ENCODE data around the gene SCYL1. TPM values are rescaled to one million over a fixed set of nuclear protein-coding genes. Genes with fewer than 3 reads are reported as not detected.

Gene SCYL1
- total RNA-seq, 1 experiment from 2014 or later, result 177 TPM

DNA sequence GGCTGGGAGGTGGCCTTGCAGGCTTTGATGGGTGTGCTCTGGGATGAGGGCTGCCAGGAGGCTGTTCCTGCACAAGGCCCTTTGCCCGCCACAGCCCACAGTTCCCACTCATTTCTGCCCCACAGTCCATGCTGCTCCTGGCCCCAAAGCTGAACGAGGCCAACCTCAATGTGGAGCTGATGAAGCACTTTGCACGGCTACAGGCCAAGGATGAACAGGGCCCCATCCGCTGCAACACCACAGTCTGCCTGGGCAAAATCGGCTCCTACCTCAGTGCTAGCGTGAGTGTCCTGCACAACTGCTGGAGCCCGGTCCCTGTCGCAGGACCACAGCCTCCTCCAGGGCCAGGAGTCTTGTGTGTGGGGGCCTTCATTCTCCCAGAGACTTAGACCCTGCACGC is 10.2 kb downstream of the SCYL1 start:
- no peak for DNase-seq (ENCODE audit: low spot score)

- DNase-seq (ENCODE audit: low spot score), result no peak
Measured at GRCh38 chr11:65536412-65537295, 11.8 kb downstream of the SCYL1 start.

GRCh38 chr11:65537296-65537597 is 12.4 kb downstream of the SCYL1 start:
- no peak for DNase-seq (ENCODE audit: low spot score)

GRCh38 chr11:65537620-65538231 is 12.8 kb downstream of the SCYL1 start:
- no peak for DNase-seq (ENCODE audit: low spot score)

- DNase-seq (ENCODE audit: low spot score), result no peak
Measured at GRCh38 chr11:65538232-65538914, 13.5 kb downstream of the SCYL1 start.

DNA sequence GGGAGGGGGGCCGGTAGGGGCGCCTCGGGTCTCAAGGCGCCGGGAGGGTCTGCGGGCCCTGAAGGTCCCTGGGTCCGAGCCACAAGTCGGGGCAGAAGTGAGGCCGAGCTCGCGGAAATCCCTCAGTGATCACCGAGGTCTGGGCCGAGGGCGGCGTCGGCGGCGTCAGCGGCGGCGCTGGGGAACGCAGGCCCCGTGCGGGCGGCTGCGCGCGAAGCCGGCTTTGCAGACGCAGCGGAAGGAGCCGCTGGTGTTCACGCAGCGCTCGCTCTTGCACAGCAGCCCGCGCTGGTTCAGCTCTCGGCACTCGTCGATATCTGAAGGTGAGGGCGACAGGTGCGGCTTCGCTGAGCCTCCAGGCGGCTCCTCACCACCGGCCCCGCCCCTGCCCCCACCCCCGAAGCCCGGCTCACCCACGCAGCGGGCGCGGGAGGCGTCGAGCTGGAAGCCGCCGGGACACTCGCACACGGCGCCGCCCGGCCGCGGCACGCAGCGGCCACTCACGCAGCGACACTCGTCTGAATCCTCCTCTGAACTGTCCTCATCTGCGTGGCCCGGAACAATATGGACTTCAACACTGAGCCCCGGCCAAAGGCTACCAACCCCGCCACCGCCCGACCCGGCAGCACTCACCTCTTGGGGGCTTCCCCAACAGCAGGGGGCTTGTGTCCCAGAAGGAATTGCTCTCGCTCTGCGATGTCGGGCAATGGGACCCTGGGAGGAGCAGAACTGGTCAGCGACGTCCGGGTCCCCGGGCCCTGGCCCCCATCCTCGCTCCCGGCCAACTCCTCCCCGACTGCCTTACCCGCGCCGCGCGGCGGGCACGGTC is 14.2 kb downstream of the SCYL1 start:
- DNase-seq (ENCODE audit: low spot score), result no peak

DNA sequence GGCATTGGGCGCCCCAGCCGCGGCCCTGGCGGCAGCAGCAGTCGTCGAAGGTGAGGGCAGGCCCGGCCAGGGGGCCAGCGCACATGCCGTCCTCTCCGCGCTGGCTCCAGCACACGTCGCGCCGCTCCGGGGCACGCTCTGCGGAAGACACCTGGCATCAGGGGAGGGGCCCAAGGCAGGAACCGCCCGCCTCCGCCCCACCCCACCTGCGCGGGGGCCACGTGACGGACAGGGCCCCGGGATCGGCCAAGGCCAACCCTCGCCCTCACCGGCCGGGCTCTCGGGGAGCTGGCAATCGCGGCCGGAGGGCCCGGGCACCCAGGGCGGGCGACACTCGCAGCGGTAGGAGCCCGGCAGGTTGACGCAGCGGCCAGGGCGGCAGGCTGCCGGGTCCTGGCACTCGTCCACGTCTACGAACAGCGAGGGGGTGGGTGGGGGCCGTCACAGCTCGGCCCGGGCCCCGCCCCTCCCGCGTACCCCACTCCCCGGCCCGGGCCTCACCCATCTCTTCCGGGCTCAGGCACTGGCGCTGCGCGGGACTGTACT is 14.9 kb downstream of the SCYL1 start:
- DNase-seq (ENCODE audit: low spot score), result peak; percentile 87

DNA sequence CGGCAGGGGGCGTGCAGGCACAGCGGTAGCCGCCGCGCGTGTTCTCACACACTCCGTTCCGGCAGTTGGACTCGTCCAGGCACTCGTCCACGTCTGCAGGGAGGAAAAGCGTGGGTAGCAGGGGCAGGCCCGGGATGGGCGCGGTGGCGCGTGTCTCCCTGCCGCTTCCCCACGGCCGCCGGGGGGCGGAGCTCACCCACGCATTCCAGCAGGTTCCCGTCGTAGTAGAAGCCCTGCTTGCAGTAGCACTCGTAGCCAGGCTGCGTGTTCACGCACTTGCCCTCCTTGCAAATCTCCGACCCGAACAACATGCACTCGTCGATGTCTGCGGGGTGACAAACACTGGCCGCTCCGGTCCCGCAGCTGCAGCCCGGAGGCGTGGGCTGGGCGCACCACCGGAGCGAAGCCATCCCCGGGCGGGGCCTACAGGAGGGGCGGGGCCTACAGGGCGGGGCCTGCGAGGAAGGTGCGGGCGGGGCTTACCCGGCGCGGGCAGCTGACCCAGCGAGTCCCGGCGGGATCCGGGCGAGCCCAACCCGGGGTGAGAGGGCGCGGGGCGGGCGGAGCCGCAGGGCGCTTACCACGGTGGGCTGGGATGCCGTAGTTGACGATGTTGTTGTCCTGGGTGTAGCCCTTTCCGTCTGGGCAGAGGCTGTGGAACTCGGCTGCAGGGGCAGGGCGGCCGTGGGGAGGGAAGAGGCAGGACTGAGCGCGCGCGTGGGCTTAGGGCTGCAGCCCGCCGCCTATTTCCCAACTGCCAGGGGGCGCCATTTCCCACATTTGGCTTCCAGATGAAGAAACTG is 15.6 kb downstream of the SCYL1 start:
- DNase-seq (ENCODE audit: low spot score), result peak; percentile 92

DNA sequence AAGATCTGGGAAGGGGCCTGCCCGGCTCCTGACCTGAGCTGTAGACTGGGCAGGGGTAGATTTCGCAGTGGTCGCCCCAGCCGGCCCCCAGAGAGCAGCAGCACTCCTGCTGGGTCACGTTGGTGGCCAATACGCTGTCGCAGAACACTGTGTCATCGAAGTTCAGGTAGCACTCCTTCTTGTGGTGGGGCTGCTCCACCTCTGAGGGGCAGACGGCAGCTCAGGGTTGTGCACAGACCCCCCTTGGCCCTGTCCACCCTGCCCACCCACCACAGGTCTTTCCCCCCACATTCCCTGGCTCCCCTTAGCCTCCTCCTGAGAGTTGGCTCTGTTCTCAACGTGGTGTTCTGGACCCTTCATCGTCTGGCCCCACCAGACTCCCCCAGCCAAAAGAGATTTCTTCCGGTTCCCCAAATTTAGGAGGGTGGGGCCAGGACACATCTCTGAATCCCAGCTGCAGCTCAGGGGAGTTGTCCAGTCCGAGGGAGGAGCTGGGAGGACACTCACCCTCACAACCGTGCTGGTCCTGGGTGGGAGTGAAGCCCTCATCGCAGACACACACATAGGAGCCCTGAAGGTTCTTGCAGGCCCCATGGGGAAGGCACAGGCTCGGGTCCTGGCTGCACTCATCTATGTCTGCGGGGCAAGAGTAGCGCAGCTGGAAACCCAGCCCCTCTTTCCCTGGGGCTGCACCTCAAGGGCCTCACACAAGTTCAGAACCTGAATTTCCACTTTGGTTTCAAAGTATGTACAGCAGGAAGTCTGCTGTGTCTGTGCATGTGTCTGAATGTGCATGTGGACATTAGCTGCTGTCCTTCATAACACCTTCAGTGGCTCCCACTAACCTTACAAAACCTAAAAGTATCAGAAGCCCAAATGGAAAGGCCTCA is 16.5 kb downstream of the SCYL1 start:
- peak; percentile 62 for DNase-seq (ENCODE audit: low spot score)

GRCh38 chr11:65542738-65543390 is 18.0 kb downstream of the SCYL1 start:
- DNase-seq (ENCODE audit: low spot score), result no peak

GRCh38 chr11:65545853-65546216 is 21.0 kb downstream of the SCYL1 start:
- no peak for DNase-seq (ENCODE audit: low spot score)

- DNase-seq (ENCODE audit: low spot score), result peak; percentile 95
Measured at GRCh38 chr11:65546217-65546958, 21.5 kb downstream of the SCYL1 start.

- DNase-seq (ENCODE audit: low spot score), result no peak
Measured at GRCh38 chr11:65547446-65548125, 22.7 kb downstream of the SCYL1 start.

- no peak for DNase-seq (ENCODE audit: low spot score)
Measured at GRCh38 chr11:65548395-65548794, 23.5 kb downstream of the SCYL1 start.

DNA sequence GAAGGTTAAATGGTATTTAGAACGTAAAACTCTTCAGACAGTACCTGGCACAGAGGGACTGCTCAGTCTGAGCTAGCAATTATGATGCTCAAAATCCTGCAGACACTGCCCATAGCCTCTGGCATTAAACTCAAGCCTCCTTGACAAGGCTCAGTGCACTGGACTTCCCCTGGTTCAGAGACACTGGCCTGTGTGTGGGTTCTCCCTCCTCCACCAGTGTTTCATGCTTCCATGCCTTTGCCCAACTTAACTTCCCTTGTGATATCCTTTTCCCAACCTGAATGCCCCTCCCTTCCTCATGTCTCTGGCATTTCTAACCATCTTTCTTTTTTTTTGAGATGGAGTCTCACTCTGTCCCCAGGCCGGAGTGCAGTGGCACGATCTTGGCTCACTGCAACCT is 24.2 kb downstream of the SCYL1 start:
- DNase-seq (ENCODE audit: low spot score), result no peak

DNA sequence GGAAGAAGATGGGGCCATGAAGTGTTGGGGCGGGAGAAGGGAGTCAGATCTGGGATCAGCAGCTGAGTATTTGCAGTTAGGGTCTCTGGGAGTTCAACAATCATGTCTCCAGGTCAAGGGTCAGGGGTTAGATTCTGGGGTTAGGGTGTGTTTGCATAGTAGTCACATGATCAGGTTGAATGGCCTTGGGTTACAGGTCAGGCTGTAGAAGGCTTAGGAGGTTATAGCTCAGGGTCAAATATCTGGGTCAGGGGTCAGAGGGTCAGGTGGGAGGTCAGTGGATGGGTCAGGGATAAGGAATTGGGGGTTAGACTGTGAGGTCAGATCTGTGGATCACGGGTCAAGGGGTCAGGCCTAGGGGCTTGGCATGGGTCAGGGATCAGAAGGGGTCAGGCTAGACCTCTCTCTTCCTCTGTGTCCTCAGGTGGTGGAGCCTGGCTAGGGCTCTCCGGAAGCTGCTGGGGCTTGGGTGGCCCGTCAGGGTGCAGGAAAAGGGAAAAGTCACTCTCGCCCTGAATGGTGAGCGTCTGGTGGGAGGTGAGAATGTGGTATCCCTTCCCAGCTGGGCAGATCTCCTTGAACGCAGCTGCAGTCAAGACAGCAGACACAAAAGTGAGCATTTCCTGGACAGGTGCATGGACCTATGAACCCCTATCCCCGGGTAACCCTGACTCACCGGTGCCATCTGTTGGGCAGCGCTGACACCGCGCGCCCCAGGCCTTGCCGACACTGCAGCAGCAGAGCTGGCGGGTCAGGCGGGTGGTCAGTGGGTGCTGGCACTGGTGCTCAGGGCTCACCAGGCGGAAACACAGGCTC is 26.9 kb downstream of the SCYL1 start:
- DNase-seq (ENCODE audit: low spot score), result peak; percentile 93

- DNase-seq (ENCODE audit: low spot score), result no peak
Measured at GRCh38 chr11:65552388-65552951, 27.6 kb downstream of the SCYL1 start.
